GM13977 (cell line): Measurements from ENCODE around the gene OR9G1.

Experiments used
- DNase-seq: peaks from one replicate; pipeline ENCODE4 v3.0.0; 2012; ENCODE audit warnings: low spot score
- CTCF ChIP-seq: IDR thresholded peaks from 2 replicates; pipeline ENCODE4 v1.5.1; 2012; ENCODE audit warnings: mild to moderate bottlenecking, control low read depth; ENCODE audit not compliant: insufficient read depth; ENCODE audit errors: extremely low read depth, missing control alignments
- in situ Hi-C: fragments of 300-500 bp; cut with MboI; formaldehyde crosslinking; loops from one replicate; pipeline ENCODE4 v1.12.0; 2022; ENCODE audit warnings: low sequenced_read_pairs, low pct_unique_long_range_greater_than_20kb, mixed read lengths, inconsistent platforms; ENCODE audit not compliant: unreplicated experiment

OR9G1 gene

GRCh38 chr11:56720513-56720912 lies 21.6 kb downstream of the OR9G1 start:
- DNase-seq, result no peak
- TF ChIP-seq CTCF, result no peak
- in situ Hi-C loops, result no loop called here

GRCh38 chr11:56740107-56740506 lies 41.2 kb downstream of the OR9G1 start:
- TF ChIP-seq CTCF, result no peak
- in situ Hi-C loops, result no loop called here
- no peak for DNase-seq

- in situ Hi-C loops, result no loop called here
- no peak for DNase-seq
- no peak for TF ChIP-seq CTCF
Measured at GRCh38 chr11:56740886-56741285, 42.0 kb downstream of the OR9G1 start.

GRCh38 chr11:56748597-56748996 lies 49.7 kb downstream of the OR9G1 start, which contains the start of gene OR9G4:
TSS of gene OR9G4 (minus strand) at chr11:56748697. CDS start at chr11:56743766, 4,931 bp downstream.
- TF ChIP-seq CTCF, result no peak
- DNase-seq, result no peak
- in situ Hi-C loops, result no loop called here

- TF ChIP-seq CTCF, result no peak
- in situ Hi-C loops, result no loop called here
- no peak for DNase-seq
Measured at GRCh38 chr11:56750190-56750589, 51.3 kb downstream of the OR9G1 start.

- in situ Hi-C loops, result no loop called here
- DNase-seq, result no peak
- TF ChIP-seq CTCF, result no peak
Measured at GRCh38 chr11:56751480-56751879, 52.6 kb downstream of the OR9G1 start.
